Heart right ventricle (tissue), 16 donors: ENCODE data around the gene LGALS7. TPM values are rescaled to one million over a fixed set of nuclear protein-coding genes. Genes with fewer than 3 reads are reported as not detected.
"Not testable (repeated sequence)": the region's sequence is repeated elsewhere in the genome, so short reads cannot be mapped to it uniquely, and the experiment has no call there.

ENCODE experiments used
- ATAC-seq, 8 donors: fragments of 200-7000 bp; cut with Tn5 transposase; one replicate each; pipeline ENCODE4 v1.9.1; 2020; ENCODE audit warnings: mild to moderate bottlenecking in 8 of 8, moderate library complexity in 8 of 8, moderate number of reproducible peaks in 1 of 8
- DNase-seq, 2 donors: peaks; one replicate each; pipeline ENCODE4 v3.0.0-alpha.2; 2020
- H3K27ac ChIP-seq, 10 donors: fragments of 200-600 bp; sonication (generic) in 2 of 10; one replicate each; pipeline versions ENCODE4 v1.5.0 to v1.8.0; 2020 to 2022; ENCODE audit warnings: mild to moderate bottlenecking in 3 of 10
- H3K27me3 ChIP-seq, 7 donors: fragments of 200-600 bp; one replicate each; pipeline ENCODE4 v1.8.0; 2021 to 2022; ENCODE audit warnings: mild to moderate bottlenecking in 2 of 7
- H3K36me3 ChIP-seq, 9 donors: fragments of 200-600 bp; sonication (generic) in 1 of 9; one replicate each; pipeline versions ENCODE4 v1.5.0 to v1.8.0; 2020 to 2022; ENCODE audit warnings: mild to moderate bottlenecking in 2 of 9
- H3K4me1 ChIP-seq, 9 donors: fragments of 200-600 bp; sonication (generic) in 1 of 9; one replicate each; pipeline versions ENCODE4 v1.5.0 to v1.8.0; 2020 to 2022; ENCODE audit warnings: mild to moderate bottlenecking in 4 of 9
- H3K4me3 ChIP-seq, 10 donors: fragments of 200-600 bp; sonication (generic) in 2 of 10; one replicate each; pipeline versions ENCODE4 v1.5.0 to v1.8.0; 2020 to 2022; ENCODE audit warnings: mild to moderate bottlenecking in 7 of 10, moderate library complexity in 2 of 10
- H3K9me3 ChIP-seq, 11 donors: fragments of 200-600 bp in 10 of 11; sonication (generic) in 2 of 11; one replicate each; pipeline versions ENCODE4 v1.5.0 to v1.8.0; 2013 to 2022; ENCODE audit warnings: mild to moderate bottlenecking in 2 of 11, control low read depth in 1 of 11, moderate library complexity in 1 of 11
- WGBS, 2 donors: extraction: QIAGEN DNeasy Blood & Tissue Kit; methylation state at CpG; one replicate each; pipeline ENCODE4 v1.1.7; 2013; ENCODE audit warnings: inconsistent platforms in 1 of 2; 5-methylcytosine and 5-hydroxymethylcytosine counted together
- intact Hi-C, 10 donors: fragments of 100-400 bp; cut with DNase I; formaldehyde crosslinking; loops; one replicate each; pipeline versions ENCODE4 v1.11.1 to v1.14.2; 2022
- polyA plus RNA-seq, 2 donors: library from polyadenylated mRNA; stranded (reverse); fragments of 200-250 nt; gene quantifications; one replicate each; pipeline ENCODE4 v1.2.3, GENCODE V29; 2013
- total RNA-seq, 10 donors: library from RNA; stranded (reverse); fragmentation: NEBNext Ultra II Directional in 3 of 10; extraction: Animal tissue kit (Norgen Biotek cat#: 25700) in 3 of 10; gene quantifications; one replicate each; pipeline versions ENCODE4 v1.2.1 to v1.2.4, GENCODE V29; 2021 to 2023
- TF ChIP-seq, protein P1 (sequence below), 9 donors: fragments of 200-600 bp; sonication (generic) in 2 of 9; IDR thresholded peaks; one replicate each; pipeline versions ENCODE4 v1.5.0 to v1.8.0; 2021 to 2022; ENCODE audit warnings: antibody characterized with exemption in 9 of 9, mild to moderate bottlenecking in 5 of 9, moderate library complexity in 1 of 9
- donor health status: Arrhythmogenic right ventricular cardiomyopathy.
- donor health status: ischemic (EF 13 %, LVEDD 7.1; RV severe dilation, severe dysfunction).
- donor health status: healthy with polysubstance abuse.
- donor health status: DM: no; HTN: yes; CAD: no.
- donor health status: DM: no; HTN: no; CAD: no.
- donor health status: ischemic (EF 25% LVEDD 6.9; RV normal size, moderate dysfunction).
- donor health status: ischemic (EF 25% LVEDD 5.7; RV mildly dilated, moderate dysfunction).
- donor health status: healthy.
- donor health status: DM: yes; HTN: yes; CAD: no.
- donor health status: Ischemic cardiomyopathy.
- donor health status: ischemic (EF 35%, LVEDD 5.7; RV mildly dilated, moderate dysfunction).
- donor health status: nonischemic (EF 11% LVEDD 7.7; RV severe dilation, severe dysfunction).
- donor health status: DM: yes; HTN: yes; CAD: no.
- donor health status: PGD.
- donor health status: ischemic (EF 29% LVEDD 5.4; RV normal size, mild dysfunction).
- donor health status: nonischemic (EF 23%, LVEDD 6.1; RV moderate dilation, normal function).

LGALS7 gene
- total and polyA plus RNA-seq, 12 donors = not detected

DNA sequence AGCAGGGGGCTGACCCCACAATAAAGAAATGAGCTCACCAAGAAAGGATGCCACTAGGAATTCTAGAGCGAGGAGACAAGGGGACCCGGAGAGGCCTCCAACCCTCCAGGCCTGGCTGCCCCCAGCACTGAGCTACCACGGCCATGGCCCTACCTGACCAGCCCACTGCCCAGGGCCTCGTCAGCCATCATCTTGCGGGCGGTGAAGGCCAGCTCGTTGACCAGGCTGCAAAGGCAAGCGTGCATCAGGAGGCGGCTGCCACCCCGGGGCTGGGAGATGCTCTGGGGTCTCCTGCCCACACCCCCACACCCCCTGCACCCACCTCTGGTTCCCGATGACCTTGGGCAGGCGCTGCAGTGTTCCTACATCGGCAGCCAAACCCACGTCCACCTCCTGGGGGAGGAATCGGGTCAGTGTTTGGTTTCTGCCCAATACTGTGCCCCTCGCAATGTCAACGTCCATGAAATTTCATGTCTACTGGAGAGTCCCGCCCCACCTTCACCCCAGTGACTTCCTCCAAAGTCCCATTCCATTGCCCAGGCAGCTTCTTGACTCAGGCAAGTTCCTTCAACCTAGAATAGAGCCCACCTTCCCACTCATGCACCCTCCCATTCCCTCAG, 42.9 kb upstream of the LGALS7 start:
- TF ChIP-seq, protein P1, sequence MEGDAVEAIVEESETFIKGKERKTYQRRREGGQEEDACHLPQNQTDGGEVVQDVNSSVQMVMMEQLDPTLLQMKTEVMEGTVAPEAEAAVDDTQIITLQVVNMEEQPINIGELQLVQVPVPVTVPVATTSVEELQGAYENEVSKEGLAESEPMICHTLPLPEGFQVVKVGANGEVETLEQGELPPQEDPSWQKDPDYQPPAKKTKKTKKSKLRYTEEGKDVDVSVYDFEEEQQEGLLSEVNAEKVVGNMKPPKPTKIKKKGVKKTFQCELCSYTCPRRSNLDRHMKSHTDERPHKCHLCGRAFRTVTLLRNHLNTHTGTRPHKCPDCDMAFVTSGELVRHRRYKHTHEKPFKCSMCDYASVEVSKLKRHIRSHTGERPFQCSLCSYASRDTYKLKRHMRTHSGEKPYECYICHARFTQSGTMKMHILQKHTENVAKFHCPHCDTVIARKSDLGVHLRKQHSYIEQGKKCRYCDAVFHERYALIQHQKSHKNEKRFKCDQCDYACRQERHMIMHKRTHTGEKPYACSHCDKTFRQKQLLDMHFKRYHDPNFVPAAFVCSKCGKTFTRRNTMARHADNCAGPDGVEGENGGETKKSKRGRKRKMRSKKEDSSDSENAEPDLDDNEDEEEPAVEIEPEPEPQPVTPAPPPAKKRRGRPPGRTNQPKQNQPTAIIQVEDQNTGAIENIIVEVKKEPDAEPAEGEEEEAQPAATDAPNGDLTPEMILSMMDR (IDR thresholded peaks at IDR 0.05) = no peak
- H3K27me3 ChIP-seq = no peaks in the 10 kb centered on the region
- WGBS, 2 donors = 93 to 97% methylated on average over 18 of the region's 18 CpGs
- no peak overlapping the region for H3K27ac ChIP-seq
- H3K4me1 ChIP-seq = peaks cover 0 to 24% (median 12%) of the 10 kb centered on the region in 9 donors
- peaks cover 0 to 56% (median 27%) of the 10 kb centered on the region in 9 donors for H3K36me3 ChIP-seq
- no peak overlapping the region for H3K4me3 ChIP-seq
- intact Hi-C loops = no loop called here
- no peak for DNase-seq
- H3K9me3 ChIP-seq = no peaks in the 10 kb centered on the region
- no peak for ATAC-seq

DNA sequence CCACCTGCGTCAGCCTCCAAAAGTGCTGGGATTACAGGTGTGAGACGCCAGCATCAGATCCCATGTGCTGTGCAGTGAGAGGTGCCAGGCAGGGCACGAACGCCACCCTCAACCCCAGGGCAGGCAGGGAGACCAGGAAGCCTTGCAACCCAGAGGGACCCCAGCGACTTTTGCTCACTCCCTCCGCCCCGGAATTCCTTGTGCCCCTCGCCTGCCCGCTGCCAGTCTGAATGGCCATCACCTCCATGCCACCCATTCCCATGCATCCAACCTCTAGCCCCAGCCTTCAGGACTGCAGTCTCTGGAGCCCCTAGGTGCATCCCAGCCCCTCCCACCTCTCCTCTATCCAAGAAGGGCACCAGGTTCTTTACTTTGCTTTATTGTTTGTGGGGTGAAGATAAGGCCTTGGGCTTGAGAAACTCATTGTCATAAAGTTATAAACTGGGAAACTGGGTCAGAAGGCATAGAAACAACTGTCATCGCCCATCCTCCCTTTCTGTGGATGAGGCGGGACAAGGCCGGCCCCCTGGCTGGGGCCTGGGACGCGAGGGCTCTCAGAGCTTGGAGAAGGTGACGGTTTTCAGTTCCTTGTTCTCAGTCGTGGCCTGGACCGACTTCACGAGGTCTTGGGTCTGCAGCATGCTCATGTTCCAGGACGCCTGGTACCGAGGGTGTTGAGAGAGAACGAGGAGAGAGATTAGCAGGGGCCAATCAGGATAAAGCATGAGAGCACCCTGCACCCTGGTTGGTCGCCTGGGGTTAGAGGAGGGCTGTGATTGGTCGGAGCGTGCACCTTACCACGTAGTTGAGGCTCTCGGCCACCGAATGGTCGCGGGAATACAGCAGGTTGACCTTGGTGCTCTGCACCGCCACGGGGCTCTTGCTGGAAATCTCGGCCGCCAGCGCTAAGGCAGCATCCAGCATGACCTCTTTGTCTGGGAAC, 42.0 kb upstream of the LGALS7 start:
- ATAC-seq (no peak), DNase-seq (no peak)
- H3K27ac ChIP-seq = no peak overlapping the region
- no peaks in the 10 kb centered on the region for H3K9me3 ChIP-seq
- peaks cover 0 to 21% (median 11%) of the 10 kb centered on the region in 9 donors for H3K4me1 ChIP-seq
- H3K4me3 ChIP-seq = no peak overlapping the region
- H3K27me3 ChIP-seq = no peaks in the 10 kb centered on the region
- WGBS, 2 donors = 90 to 93% methylated on average over 34 of the region's 34 CpGs
- TF ChIP-seq, protein P1 (IDR thresholded peaks at IDR 0.05) = no peak
- peaks cover 0 to 52% (median 27%) of the 10 kb centered on the region in 9 donors for H3K36me3 ChIP-seq
- intact Hi-C loops = no loop called here

- H3K4me1 ChIP-seq, DNase-seq, ATAC-seq, intact Hi-C loops, H3K9me3 ChIP-seq, H3K27ac ChIP-seq, H3K4me3 ChIP-seq, H3K27me3 ChIP-seq: not testable (repeated sequence)
- WGBS, 2 donors = 78 to 79% methylated on average over 2 of the region's 2 CpGs
- H3K36me3 ChIP-seq = peaks cover 0 to 46% (median 27%) of the 10 kb centered on the region in 9 donors
Measured at GRCh38 chr19:38813932-38814331, 40.6 kb upstream of the LGALS7 start.

DNA sequence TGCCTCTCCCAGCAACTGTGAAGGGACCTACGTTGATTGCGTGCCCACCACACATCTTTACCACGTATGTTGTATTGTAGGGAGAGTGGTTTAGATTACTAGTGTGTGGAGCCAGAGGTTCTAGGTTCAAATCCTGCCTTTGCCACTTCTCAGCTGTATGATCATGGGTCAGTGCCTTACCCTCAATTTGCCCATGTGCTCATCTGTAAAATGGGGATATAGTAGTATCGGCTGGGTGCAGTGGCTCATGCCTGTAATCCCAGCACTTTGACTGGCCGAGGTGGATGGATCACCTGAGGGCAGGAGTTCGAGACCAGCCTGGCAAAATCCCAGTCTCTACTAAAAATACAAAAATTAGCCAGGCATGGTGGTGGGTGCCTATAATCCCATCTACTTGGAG, 40.0 kb upstream of the LGALS7 start:
- Histone ChIP-seq H3K27ac (no peak overlapping the region), H3K27me3 (no peaks in the 10 kb centered on the region), H3K9me3 (no peaks in the 10 kb centered on the region), H3K4me3 (no peak overlapping the region), H3K4me1 (peaks cover 0 to under 1% (median 0%) of the 10 kb centered on the region in 9 donors), H3K36me3 (peaks cover 0 to 46% (median 27%) of the 10 kb centered on the region in 9 donors)
- 90 to 95% methylated on average over 6 of the region's 6 CpGs for WGBS, 2 donors
- DNase-seq = no peak
- TF ChIP-seq, protein P1 (IDR thresholded peaks at IDR 0.05) = no peak
- intact Hi-C loops = no loop called here
- no peak for ATAC-seq
